SW480 (cell line): ENCODE measurements around the gene STX18.

Source experiments
- DNase-seq: peaks from one replicate; pipeline ENCODE4 v3.0.0-alpha.2; 2016; ENCODE audit warnings: low spot score

The STX18 gene

GRCh38 chr4:4397441-4397819, 144.4 kb downstream of the STX18 start:
- DNase-seq = no peak

- DNase-seq = no peak
These were observed 145.0 kb downstream of the STX18 start for GRCh38 chr4:4396628-4397440.

GRCh38 chr4:4395849-4396627, 145.8 kb downstream of the STX18 start:
- DNase-seq = peak; percentile 18

- DNase-seq = no peak
These were observed 146.5 kb downstream of the STX18 start for GRCh38 chr4:4395371-4395770.

GRCh38 chr4:4394644-4395043, 147.2 kb downstream of the STX18 start:
- DNase-seq = no peak

GRCh38 chr4:4392501-4393183, 149.2 kb downstream of the STX18 start:
- no peak for DNase-seq

GRCh38 chr4:4391866-4392265, 150.0 kb downstream of the STX18 start:
- DNase-seq = no peak

GRCh38 chr4:4390515-4391240, 151.2 kb downstream of the STX18 start:
- DNase-seq = no peak

GRCh38 chr4:4390046-4390445, 151.8 kb downstream of the STX18 start:
- no peak for DNase-seq

- no peak for DNase-seq
These were observed 152.8 kb downstream of the STX18 start for GRCh38 chr4:4388836-4389575.

GRCh38 chr4:4388311-4388790, 153.5 kb downstream of the STX18 start:
- no peak for DNase-seq

GRCh38 chr4:4387531-4388310, 154.1 kb downstream of the STX18 start:
- DNase-seq = no peak

GRCh38 chr4:4386736-4387392, 155.0 kb downstream of the STX18 start, which contains the start of gene NSG1:
NSG1 (plus strand) TSS chr4:4387102; CDS start chr4:4387630, 528 bp downstream.
- peak; percentile 8 for DNase-seq

- DNase-seq = peak; percentile 11
These were observed 155.5 kb downstream of the STX18 start for GRCh38 chr4:4386296-4386735.

GRCh38 chr4:4385729-4386295, 156.0 kb downstream of the STX18 start:
- DNase-seq = no peak

GRCh38 chr4:4384837-4385236, 157.0 kb downstream of the STX18 start:
- peak; percentile 35 for DNase-seq

GRCh38 chr4:4383085-4383484, 158.8 kb downstream of the STX18 start:
- no peak for DNase-seq

GRCh38 chr4:4379540-4380087, 162.2 kb downstream of the STX18 start:
- DNase-seq = no peak
